KMS-11 (cell line): ENCODE data around the gene PRL.

Source experiments
- H2AFZ ChIP-seq: fragments of 200-600 bp; sonication (generic); 2 replicates; pipeline ENCODE4 v1.6.1; 2016; ENCODE audit warnings: antibody characterized with exemption, mixed run types, low read depth
- H3K27ac ChIP-seq: fragments of 200-600 bp; sonication (generic); 2 replicates; pipeline ENCODE4 v1.6.1; 2016; ENCODE audit warnings: mild to moderate bottlenecking, mixed run types
- H3K27me3 ChIP-seq: fragments of 200-600 bp; sonication (generic); 2 replicates; pipeline ENCODE4 v1.6.1; 2017; ENCODE audit warnings: mild to moderate bottlenecking, low read depth, mixed run types, moderate library complexity; ENCODE audit not compliant: insufficient read depth
- H3K36me3 ChIP-seq: fragments of 200-600 bp; sonication (generic); 2 replicates; pipeline ENCODE4 v1.6.1; 2017; ENCODE audit warnings: mild to moderate bottlenecking, mixed run types; ENCODE audit not compliant: insufficient read depth
- H3K4me1 ChIP-seq: fragments of 200-600 bp; sonication (generic); 2 replicates; pipeline ENCODE4 v1.6.1; 2016; ENCODE audit warnings: mild to moderate bottlenecking, low read depth, mixed run types; ENCODE audit not compliant: poor library complexity, severe bottlenecking
- H3K4me2 ChIP-seq: fragments of 200-600 bp; sonication (generic); 2 replicates; pipeline ENCODE4 v1.7.0; 2016; ENCODE audit warnings: mild to moderate bottlenecking, mixed run types
- H3K4me3 ChIP-seq: fragments of 200-600 bp; sonication (generic); IDR thresholded peaks from 2 replicates; pipeline ENCODE4 v1.6.1; 2017; ENCODE audit warnings: low read depth, low read length, mixed read lengths; ENCODE audit not compliant: insufficient read depth
- H3K79me2 ChIP-seq: fragments of 200-600 bp; sonication (generic); 2 replicates; pipeline ENCODE4 v1.6.1; 2016; ENCODE audit warnings: low read depth, mixed run types; ENCODE audit not compliant: insufficient read depth
- H3K9ac ChIP-seq: fragments of 200-600 bp; sonication (generic); 2 replicates; pipeline ENCODE4 v1.6.1; 2016; ENCODE audit warnings: mild to moderate bottlenecking, mixed run types
- H4K20me1 ChIP-seq: fragments of 200-600 bp; sonication (generic); 2 replicates; pipeline ENCODE4 v1.6.1; 2016; ENCODE audit warnings: mild to moderate bottlenecking, mixed run types; ENCODE audit not compliant: insufficient read depth
- CTCF ChIP-seq: fragments of 200-600 bp; sonication (generic); conservative IDR thresholded peaks from 2 replicates; pipeline ENCODE4 v1.6.1; 2017; ENCODE audit warnings: low read depth, mild to moderate bottlenecking, antibody characterized with exemption, low read length, moderate library complexity, mixed read lengths

Gene PRL

DNA sequence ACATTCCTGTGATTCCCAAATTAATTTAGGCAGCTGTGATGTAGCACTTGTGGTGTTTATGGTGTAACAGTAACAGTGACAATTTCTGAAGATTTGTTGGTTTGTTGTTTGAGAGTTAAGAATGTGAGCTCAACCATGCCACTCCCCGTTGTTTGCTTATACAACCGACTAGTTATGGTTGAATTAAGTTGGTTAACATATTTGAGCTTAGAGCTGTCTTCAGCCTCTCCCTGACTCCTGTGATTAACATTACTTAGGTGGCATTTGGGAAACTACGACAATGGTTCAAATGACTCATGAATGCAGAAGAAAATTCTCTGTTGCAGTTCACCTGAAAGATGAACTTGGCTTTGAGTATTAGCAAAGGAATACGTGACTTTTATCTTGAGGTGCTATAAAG, 35.9 kb upstream of the PRL start:
- Histone ChIP-seq H3K4me3 (no peak overlapping the region), H3K4me1 (peaks cover 15% of the 10 kb centered on the region), H3K9ac (no peak overlapping the region), H3K36me3 (no peaks in the 10 kb centered on the region), H2AFZ (no peak overlapping the region), H4K20me1 (no peaks in the 10 kb centered on the region), H3K27me3 (no peaks in the 10 kb centered on the region), H3K4me2 (no peak overlapping the region), H3K27ac (no peak overlapping the region), H3K79me2 (no peaks in the 10 kb centered on the region)
- no peak for TF ChIP-seq CTCF

DNA sequence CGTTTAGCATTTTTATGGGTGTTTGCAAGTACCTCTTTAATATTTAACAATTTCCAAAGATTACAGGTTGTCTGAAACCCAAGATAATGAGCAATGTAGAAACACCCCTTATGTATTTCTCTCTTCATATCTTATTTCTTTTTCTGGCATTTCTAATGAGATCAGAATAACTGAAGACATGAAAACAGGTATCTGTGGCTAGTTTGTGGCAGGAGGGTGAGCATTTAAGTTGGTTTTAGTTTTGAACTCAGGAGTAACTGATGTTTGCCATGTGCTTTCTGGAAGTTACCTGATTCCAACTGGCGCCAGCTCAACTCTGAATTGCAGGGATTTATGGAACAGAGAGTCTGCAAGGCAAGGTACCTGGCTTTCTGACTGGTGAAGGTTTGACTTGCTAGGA, 35.4 kb upstream of the PRL start:
- Histone ChIP-seq H3K4me3 (no peak overlapping the region), H3K4me2 (no peak overlapping the region), H3K79me2 (no peaks in the 10 kb centered on the region), H3K4me1 (peaks cover 15% of the 10 kb centered on the region), H3K27ac (no peak overlapping the region), H3K27me3 (no peaks in the 10 kb centered on the region), H2AFZ (no peak overlapping the region), H3K36me3 (no peaks in the 10 kb centered on the region), H3K9ac (no peak overlapping the region), H4K20me1 (no peaks in the 10 kb centered on the region)
- no peak for TF ChIP-seq CTCF

- no peak for TF ChIP-seq CTCF
- Histone ChIP-seq H3K4me3 (no peak overlapping the region), H3K9ac (no peak overlapping the region), H2AFZ (no peak overlapping the region), H3K36me3 (no peaks in the 10 kb centered on the region), H3K27ac (no peak overlapping the region), H3K4me2 (no peak overlapping the region), H4K20me1 (no peaks in the 10 kb centered on the region), H3K4me1 (peaks cover 15% of the 10 kb centered on the region), H3K79me2 (no peaks in the 10 kb centered on the region), H3K27me3 (no peaks in the 10 kb centered on the region)
Observed at GRCh38 chr6:22330941-22331340, 34.1 kb upstream of the PRL start.

DNA sequence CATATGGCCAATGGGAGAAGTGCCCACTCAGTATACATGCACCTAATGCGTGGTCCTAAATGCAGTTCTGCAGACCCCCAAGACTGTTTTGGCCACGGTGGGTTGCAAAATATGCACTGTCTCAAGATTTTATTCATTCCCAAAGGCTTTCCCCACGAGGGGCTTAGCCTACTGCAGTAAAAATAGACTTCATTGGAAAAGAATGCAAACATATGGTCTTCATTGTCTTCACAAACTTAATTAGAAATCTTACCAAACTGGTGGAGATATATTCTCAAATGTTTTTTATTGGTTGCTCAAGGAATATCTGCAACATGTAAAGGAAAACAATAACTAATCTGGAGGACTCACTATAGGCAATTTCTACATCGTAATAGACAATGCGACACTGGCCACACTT, 31.6 kb upstream of the PRL start:
- no peaks in the 10 kb centered on the region for H3K27me3 ChIP-seq
- H3K4me3 ChIP-seq: no peak overlapping the region
- no peak overlapping the region for H3K9ac ChIP-seq
- no peaks in the 10 kb centered on the region for H4K20me1 ChIP-seq
- H3K36me3 ChIP-seq: no peaks in the 10 kb centered on the region
- no peaks in the 10 kb centered on the region for H3K79me2 ChIP-seq
- no peak overlapping the region for H3K27ac ChIP-seq
- peaks cover 34% of the 10 kb centered on the region for H3K4me1 ChIP-seq
- H3K4me2 ChIP-seq: no peak overlapping the region
- no peak overlapping the region for H2AFZ ChIP-seq
- TF ChIP-seq CTCF: no peak

DNA sequence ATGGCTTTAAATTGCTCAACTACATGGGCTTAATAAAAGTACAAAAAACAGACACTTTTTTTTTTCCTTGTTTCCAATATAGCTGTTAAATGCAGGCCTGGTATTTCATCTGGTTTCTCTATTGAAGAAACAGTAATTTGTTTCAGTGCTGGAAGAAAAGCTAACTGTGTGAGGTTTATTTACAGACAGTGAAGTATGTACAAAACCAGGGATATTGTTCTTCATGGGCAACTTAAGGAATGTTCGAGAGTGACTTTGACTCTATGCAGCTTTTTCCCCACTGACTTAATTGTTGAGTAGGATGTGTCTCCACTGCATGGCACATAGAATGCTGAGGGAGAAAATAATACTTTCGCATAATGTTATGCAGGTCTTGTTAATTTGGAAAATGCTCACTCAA, 31.0 kb upstream of the PRL start:
- no peak for TF ChIP-seq CTCF

More for the DNA sequence above, 31.0 kb upstream of the PRL start:
- H3K9ac ChIP-seq: no peak overlapping the region
- H3K27ac ChIP-seq: no peak overlapping the region
- H3K79me2 ChIP-seq: no peaks in the 10 kb centered on the region
- H3K4me2 ChIP-seq: no peak overlapping the region
- H3K4me1 ChIP-seq: peaks cover 38% of the 10 kb centered on the region
- no peaks in the 10 kb centered on the region for H3K36me3 ChIP-seq
- no peaks in the 10 kb centered on the region for H4K20me1 ChIP-seq
- no peaks in the 10 kb centered on the region for H3K27me3 ChIP-seq
- H2AFZ ChIP-seq: no peak overlapping the region
- no peak overlapping the region for H3K4me3 ChIP-seq
